Prostate gland (tissue), 2 donors: Measurements from ENCODE around the gene MED16.

Source experiments
- CTCF ChIP-seq, 4 experiments: fragments of 200-600 bp in 2 of 4; fragments of 450-650 bp in 2 of 4; sonication (generic) in 2 of 4; IDR thresholded peaks; 1 replicate in 3 of 4; 2 replicates in 1 of 4; pipeline ENCODE4 v1.5.1; 2016 to 2019; ENCODE audit warnings: antibody characterized with exemption in 4 of 4, mild to moderate bottlenecking in 2 of 4, moderate library complexity in 2 of 4
- POLR2A ChIP-seq: fragments of 450-650 bp; IDR thresholded peaks from one replicate; pipeline ENCODE4 v1.6.1; 2016; ENCODE audit warnings: antibody characterized with exemption, mild to moderate bottlenecking
- POLR2AphosphoS5 ChIP-seq: sonication (generic); formaldehyde crosslinking; IDR thresholded peaks from one replicate; pipeline ENCODE4 v1.6.1; 2017; ENCODE audit warnings: antibody characterized with exemption

DNA sequence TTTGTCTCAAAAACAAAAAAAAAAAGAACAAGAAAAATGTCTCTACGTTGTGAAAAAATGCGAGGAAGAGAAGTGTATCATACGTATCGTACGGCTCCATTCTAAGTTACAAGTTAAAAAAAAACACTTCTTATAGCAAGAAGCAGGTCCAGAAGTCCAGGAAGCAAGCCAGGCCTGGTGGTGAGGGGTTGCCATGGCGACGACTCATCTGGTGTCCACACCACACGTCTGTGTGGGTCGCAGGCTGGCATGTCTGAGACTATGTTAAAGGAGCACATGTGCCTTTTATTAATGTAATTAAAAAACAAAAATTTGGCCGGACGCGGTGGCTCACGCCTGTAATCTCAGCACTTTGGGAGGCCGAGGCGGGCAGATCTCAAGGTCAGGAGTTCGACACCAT lies 5.9 kb downstream of the MED16 start:
- TF ChIP-seq CTCF (IDR thresholded peaks at IDR 0.05): no peak
- no peak for TF ChIP-seq POLR2AphosphoS5
- TF ChIP-seq POLR2A: no peak
